SK-N-MC (cell line): Measurements from ENCODE around the gene SCMH1.
A peak's percentile ranks its signal among the peaks of the same experiment; 100 is the strongest.

Source experiments
- DNase-seq: peaks from one replicate; pipeline ENCODE4 v3.0.0-alpha.2; 2011; ENCODE audit warnings: low read depth, low spot score
- H3K27ac ChIP-seq: fragments of 200-600 bp; sonication (generic); 2 replicates; pipeline ENCODE4 v1.5.1; 2016; ENCODE audit warnings: mixed run types
- H3K36me3 ChIP-seq: fragments of 200-600 bp; sonication (generic); 2 replicates; pipeline ENCODE4 v1.6.1; 2017; ENCODE audit warnings: antibody characterized with exemption, low read length, mixed read lengths; ENCODE audit not compliant: insufficient read depth
- H3K4me3 ChIP-seq: fragments of 200-600 bp; sonication (generic); 2 replicates; pipeline ENCODE4 v1.5.1; 2016
- H3K9ac ChIP-seq: fragments of 200-600 bp; sonication (generic); 2 replicates; pipeline ENCODE4 v1.8.0; 2017; ENCODE audit warnings: mixed run types, mixed read lengths; ENCODE audit not compliant: insufficient read length
- H3K9me3 ChIP-seq: fragments of 200-600 bp; sonication (generic); 2 replicates; pipeline ENCODE4 v1.6.1; 2017; ENCODE audit warnings: low read depth, mild to moderate bottlenecking, antibody characterized with exemption, low read length, moderate library complexity, mixed read lengths
- EZH2 ChIP-seq: fragments of 200-600 bp; sonication (generic); IDR thresholded peaks from one replicate; pipeline ENCODE4 v1.6.1; 2017; ENCODE audit warnings: antibody characterized with exemption
- FOXP2 ChIP-seq: optimal IDR thresholded peaks from 2 replicates; pipeline ENCODE3; 2011; ENCODE audit warnings: mild to moderate bottlenecking, moderate library complexity; ENCODE audit not compliant: insufficient read depth; ENCODE audit errors: extremely low read length, control extremely low read depth
- POLR2AphosphoS5 ChIP-seq: IDR thresholded peaks from 2 replicates; pipeline ENCODE4 v1.6.1; 2012; ENCODE audit warnings: mild to moderate bottlenecking, low read depth, low read length, borderline replicate concordance

Gene SCMH1

GRCh38 chr1:41037116-41037903 is 204.8 kb downstream of the SCMH1 start:
- TF ChIP-seq FOXP2 (no peak), POLR2AphosphoS5 (no peak), EZH2 (no peak)
- no peak for DNase-seq
- H3K36me3 ChIP-seq, result peaks cover 50% of the 10 kb centered on the region

GRCh38 chr1:41033272-41033671 is 208.8 kb downstream of the SCMH1 start:
- Histone ChIP-seq H3K4me3 (no peak overlapping the region), H3K9ac (no peak overlapping the region), H3K36me3 (peaks cover 52% of the 10 kb centered on the region), H3K9me3 (no peaks in the 10 kb centered on the region), H3K27ac (no peak overlapping the region)
- DNase-seq, result no peak
- TF ChIP-seq FOXP2 (no peak), POLR2AphosphoS5 (no peak), EZH2 (no peak)

More at GRCh38 chr1:41037116-41037903, 204.8 kb downstream of the SCMH1 start:
- Histone ChIP-seq H3K9ac (no peak overlapping the region), H3K27ac (no peak overlapping the region), H3K9me3 (no peaks in the 10 kb centered on the region), H3K4me3 (no peak overlapping the region)

GRCh38 chr1:41032147-41032546 is 210.0 kb downstream of the SCMH1 start:
- H3K27ac ChIP-seq, result no peak overlapping the region
- no peaks in the 10 kb centered on the region for H3K9me3 ChIP-seq
- TF ChIP-seq EZH2 (no peak), FOXP2 (no peak), POLR2AphosphoS5 (no peak)
- peaks cover 57% of the 10 kb centered on the region for H3K36me3 ChIP-seq
- H3K9ac ChIP-seq, result no peak overlapping the region
- H3K4me3 ChIP-seq, result no peak overlapping the region
- DNase-seq, result no peak

- Histone ChIP-seq H3K27ac (no peak overlapping the region), H3K36me3 (peaks cover 48% of the 10 kb centered on the region)
- TF ChIP-seq POLR2AphosphoS5, result no peak
These were observed 211.1 kb downstream of the SCMH1 start for GRCh38 chr1:41030872-41031616.

GRCh38 chr1:41028034-41028642 is 214.0 kb downstream of the SCMH1 start:
- no peak for DNase-seq
- TF ChIP-seq POLR2AphosphoS5 (no peak), FOXP2 (no peak)
- Histone ChIP-seq H3K9ac (no peak overlapping the region), H3K9me3 (no peaks in the 10 kb centered on the region), H3K36me3 (peaks cover 26% of the 10 kb centered on the region), H3K27ac (no peak overlapping the region), H3K4me3 (no peak overlapping the region)

More at GRCh38 chr1:41030872-41031616, 211.1 kb downstream of the SCMH1 start:
- H3K4me3 ChIP-seq, result no peak overlapping the region
- DNase-seq, result no peak
- no peaks in the 10 kb centered on the region for H3K9me3 ChIP-seq
- no peak overlapping the region for H3K9ac ChIP-seq

- Histone ChIP-seq H3K9ac (no peak overlapping the region), H3K9me3 (no peaks in the 10 kb centered on the region), H3K36me3 (peaks cover 16% of the 10 kb centered on the region; the same call in 1 of the 2 replicates), H3K4me3 (no peak overlapping the region), H3K27ac (no peak overlapping the region)
- no peak for DNase-seq
- no peak for TF ChIP-seq FOXP2
- 0 out of 2 replicates have a peak, but pooled peaks have one; percentile 19 for TF ChIP-seq POLR2AphosphoS5
These were observed 215.9 kb downstream of the SCMH1 start for GRCh38 chr1:41025979-41026819.

GRCh38 chr1:41024953-41025352 is 217.2 kb downstream of the SCMH1 start:
- no peaks in the 10 kb centered on the region for H3K9me3 ChIP-seq
- TF ChIP-seq FOXP2 (no peak), EZH2 (no peak)
- no peak for DNase-seq
- H3K27ac ChIP-seq, result no peak overlapping the region
- H3K36me3 ChIP-seq, result peaks cover 16% of the 10 kb centered on the region; the same call in 1 of the 2 replicates
- H3K9ac ChIP-seq, result no peak overlapping the region
- no peak overlapping the region for H3K4me3 ChIP-seq
